ENCODE results near the gene MYDGF.

DNA sequence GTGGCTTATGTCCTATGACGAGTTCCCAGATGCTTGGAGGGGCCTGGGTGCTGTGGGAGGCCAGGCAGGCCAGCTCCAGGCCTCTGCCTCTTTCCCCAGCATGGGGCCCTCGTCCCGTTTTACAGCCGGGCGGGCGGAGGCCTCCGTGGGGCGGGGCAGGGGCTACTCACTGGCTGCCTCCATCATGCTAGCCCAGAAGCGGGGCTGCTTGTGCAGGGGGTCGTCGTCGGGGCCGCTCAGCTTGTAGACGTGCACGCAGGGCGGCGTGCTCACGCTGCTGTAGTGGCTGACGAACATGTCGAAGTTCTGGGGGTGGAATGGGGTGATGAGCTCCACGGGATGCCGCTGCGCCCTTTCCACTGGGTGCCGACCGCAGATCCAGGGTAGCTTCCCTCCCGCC is 18.4 kb upstream of the MYDGF start:
- TF ChIP-seq CTCF (conservative IDR thresholded peaks at IDR 0.05; ENCODE audit: low read length) (no peak), EZH2phosphoT487 (IDR thresholded peaks at IDR 0.05; ENCODE audit: borderline replicate concordance, low read depth, low read length) (no peak)
